H9 (cell line): ENCODE measurements around the gene FBN1. TPM values are rescaled to one million over a fixed set of nuclear protein-coding genes. Genes with fewer than 3 reads are reported as not detected.

ENCODE experiments used
- DNase-seq: peaks from one replicate; pipeline ENCODE4 v3.0.0-alpha.2; 2017
- H2AFZ ChIP-seq: one replicate; pipeline ENCODE4 v1.6.1; 2013; ENCODE audit warnings: mild to moderate bottlenecking, low read length, control low read depth, moderate library complexity
- H2AK5ac ChIP-seq: 2 replicates; pipeline ENCODE4 v1.6.1; 2013; ENCODE audit warnings: low read length, control low read depth, mixed read lengths; ENCODE audit not compliant: insufficient read length
- H2BK120ac ChIP-seq: one replicate; pipeline ENCODE4 v1.6.1; 2013; ENCODE audit warnings: low read depth, mild to moderate bottlenecking, low read length, control low read depth, inconsistent platforms; ENCODE audit not compliant: poor library complexity, severe bottlenecking
- H2BK12ac ChIP-seq: 2 replicates; pipeline ENCODE4 v1.6.1; 2013; ENCODE audit warnings: low read length, control low read depth, mixed read lengths, low read depth; ENCODE audit not compliant: insufficient read length
- H2BK15ac ChIP-seq: 2 replicates; pipeline ENCODE4 v1.6.1; 2013; ENCODE audit warnings: low read depth, low read length, control low read depth
- H2BK20ac ChIP-seq: one replicate; pipeline ENCODE4 v1.6.1; 2013; ENCODE audit warnings: low read depth, mild to moderate bottlenecking, low read length, control low read depth, inconsistent platforms; ENCODE audit not compliant: poor library complexity, severe bottlenecking
- H2BK5ac ChIP-seq: 2 replicates; pipeline ENCODE4 v1.6.1; 2013; ENCODE audit warnings: low read length, control low read depth, mixed read lengths; ENCODE audit not compliant: insufficient read length
- H3K14ac ChIP-seq: 2 replicates; pipeline ENCODE4 v1.6.1; 2013; ENCODE audit warnings: low read length, control low read depth; ENCODE audit not compliant: insufficient read depth
- H3K18ac ChIP-seq: 2 replicates; pipeline ENCODE4 v1.6.1; 2013; ENCODE audit warnings: low read depth, mild to moderate bottlenecking, mixed read lengths, low read length, control low read depth; ENCODE audit not compliant: insufficient read length
- H3K23ac ChIP-seq: 2 replicates; pipeline ENCODE4 v1.6.1; 2013; ENCODE audit warnings: low read length, control low read depth, mixed read lengths, low read depth; ENCODE audit not compliant: insufficient read length
- H3K23me2 ChIP-seq: 2 replicates; pipeline ENCODE4 v1.6.1; 2013; ENCODE audit warnings: low read depth, mild to moderate bottlenecking, mixed read lengths, low read length, control low read depth; ENCODE audit not compliant: insufficient read length, poor library complexity, severe bottlenecking
- H3K27ac ChIP-seq: 2 replicates; pipeline ENCODE4 v1.5.1; 2013; ENCODE audit warnings: low read length, control low read depth, mixed read lengths, low read depth; ENCODE audit not compliant: insufficient read length
- H3K27me3 ChIP-seq: 2 replicates; pipeline ENCODE4 v1.6.1; 2013; ENCODE audit warnings: low read length, control low read depth, inconsistent platforms; ENCODE audit not compliant: insufficient read depth
- H3K4ac ChIP-seq: 2 replicates; pipeline ENCODE4 v1.6.1; 2013; ENCODE audit warnings: low read depth, mild to moderate bottlenecking, control low read depth, inconsistent platforms, low read length, moderate library complexity
- H3K4me1 ChIP-seq: 2 replicates; pipeline ENCODE4 v1.6.1; 2013; ENCODE audit warnings: low read length, control low read depth, inconsistent platforms; ENCODE audit not compliant: insufficient read depth
- H3K4me2 ChIP-seq: 2 replicates; pipeline ENCODE4 v1.6.1; 2013; ENCODE audit warnings: low read length, control low read depth, mixed read lengths; ENCODE audit not compliant: insufficient read length, insufficient read depth
- H3K56ac ChIP-seq: 2 replicates; pipeline ENCODE4 v1.6.1; 2013; ENCODE audit warnings: low read depth, mild to moderate bottlenecking, mixed read lengths, low read length, control low read depth; ENCODE audit not compliant: insufficient read length
- H3K79me1 ChIP-seq: 2 replicates; pipeline ENCODE4 v1.6.1; 2013; ENCODE audit warnings: low read depth, mild to moderate bottlenecking, moderate library complexity, low read length, control low read depth, inconsistent platforms; ENCODE audit not compliant: insufficient read depth, poor library complexity, severe bottlenecking
- H3K79me2 ChIP-seq: 2 replicates; pipeline ENCODE4 v1.6.1; 2013; ENCODE audit warnings: low read length, control low read depth, inconsistent platforms; ENCODE audit not compliant: insufficient read depth
- H3K9ac ChIP-seq: 2 replicates; pipeline ENCODE4 v1.6.1; 2013; ENCODE audit warnings: low read length, control low read depth, mixed read lengths; ENCODE audit not compliant: insufficient read length; ENCODE audit errors: extremely low read depth
- H3K9me3 ChIP-seq: one replicate; pipeline ENCODE4 v1.6.1; 2013; ENCODE audit warnings: low read depth, low read length, inconsistent platforms; ENCODE audit not compliant: control insufficient read depth
- H3T11ph ChIP-seq: one replicate; pipeline ENCODE4 v1.6.1; 2013; ENCODE audit warnings: mild to moderate bottlenecking, low read length, control low read depth, inconsistent platforms
- H4K20me1 ChIP-seq: one replicate; pipeline ENCODE4 v1.6.1; 2013; ENCODE audit not compliant: control insufficient read depth, insufficient read length, insufficient read depth
- H4K5ac ChIP-seq: 2 replicates; pipeline ENCODE4 v1.6.1; 2013; ENCODE audit warnings: low read depth, mild to moderate bottlenecking, mixed read lengths, low read length, control low read depth; ENCODE audit not compliant: insufficient read length
- H4K8ac ChIP-seq: replicated peaks from 2 replicates; pipeline ENCODE4 v1.6.1; 2013; ENCODE audit warnings: low read length, control low read depth, mixed read lengths, low read depth; ENCODE audit not compliant: insufficient read length
- H4K91ac ChIP-seq: 2 replicates; pipeline ENCODE4 v1.6.1; 2013; ENCODE audit warnings: low read depth, mild to moderate bottlenecking, moderate library complexity, mixed read lengths, low read length, control low read depth; ENCODE audit not compliant: insufficient read length
- H3K27ac Mint-ChIP-seq, 3 experiments: 2 replicates in 2 of 3; 3 replicates in 1 of 3; pipeline ENCODE4 v1.8.0; 2020 to 2021; ENCODE audit warnings: mixed read lengths in 3 of 3, mild to moderate bottlenecking in 1 of 3, moderate library complexity in 1 of 3
- H3K27me3 Mint-ChIP-seq: 2 replicates; pipeline ENCODE4 v1.8.0; 2021; ENCODE audit warnings: low read depth, mild to moderate bottlenecking, moderate library complexity, mixed read lengths
- H3K36me3 Mint-ChIP-seq, 3 experiments: 2 replicates in 2 of 3; 3 replicates in 1 of 3; pipeline ENCODE4 v1.8.0; 2020 to 2021; ENCODE audit warnings: low read depth in 3 of 3, mixed read lengths in 3 of 3; ENCODE audit not compliant: insufficient read depth in 1 of 3
- H3K4me1 Mint-ChIP-seq, 2 experiments: 2 replicates each; pipeline ENCODE4 v1.8.0; 2020; ENCODE audit warnings: mixed read lengths in 2 of 2
- H3K4me3 Mint-ChIP-seq, 2 experiments: 2 replicates in 1 of 2; 3 replicates in 1 of 2; pipeline ENCODE4 v1.8.0; 2020 to 2021; ENCODE audit warnings: mild to moderate bottlenecking in 2 of 2, mixed read lengths in 2 of 2, moderate library complexity in 1 of 2
- H3K9me3 Mint-ChIP-seq, 2 experiments: 2 replicates in 1 of 2; 3 replicates in 1 of 2; pipeline ENCODE4 v1.8.0; 2020; ENCODE audit warnings: mild to moderate bottlenecking in 2 of 2, mixed read lengths in 2 of 2, moderate library complexity in 1 of 2
- CTCF ChIP-seq: fragments of 200-600 bp; sonication (generic); conservative IDR thresholded peaks from 3 replicates; pipeline ENCODE4 v1.8.0; 2021; ENCODE audit warnings: antibody characterized with exemption, mild to moderate bottlenecking
- WGBS: extraction: QIAGEN DNeasy Blood & Tissue Kit; methylation state at CpG from one replicate; pipeline ENCODE4 v1.1.7; 2013; ENCODE audit warnings: missing lambda C conversion rate, low lambda C conversion rate, mixed read lengths; ENCODE audit not compliant: insufficient read length; ENCODE audit errors: extremely low coverage; 5-methylcytosine and 5-hydroxymethylcytosine counted together
- total RNA-seq: library from RNA; stranded (reverse); gene quantifications from 2 replicates; pipeline ENCODE4 v1.2.1, GENCODE V29; 2021

Gene FBN1
- total RNA-seq, 1 experiment from 2014 or later: 3.6 TPM

GRCh38 chr15:48360841-48361240 is 284.7 kb downstream of the FBN1 start:
- Mint-ChIP-seq H3K36me3 (peaks cover 0 to 5% (median 0%) of the 10 kb centered on the region in 3 experiments; a peak in 1 of 7 replicates), H3K4me3 (no peak overlapping the region), H3K9me3 (peaks cover 6% of the 10 kb centered on the region in 2 experiments; a peak in 4 of 5 replicates), H3K27me3 (no peaks in the 10 kb centered on the region), H3K4me1 (peaks cover 9% of the 10 kb centered on the region in 2 experiments), H3K27ac (no peak overlapping the region)
- no peak overlapping the region for H3K56ac ChIP-seq
- no peaks in the 10 kb centered on the region for H3K4me1 ChIP-seq
- H2BK20ac ChIP-seq: no peak overlapping the region
- H3K9me3 ChIP-seq: no peaks in the 10 kb centered on the region
- no peaks in the 10 kb centered on the region for H3K27me3 ChIP-seq
- no peak overlapping the region for H2BK5ac ChIP-seq
- H3K14ac ChIP-seq: no peak overlapping the region
- no peak overlapping the region for H3T11ph ChIP-seq
- no CpG with 5 or more reads among the region's 2 CpGs for WGBS
- H2BK12ac ChIP-seq: no peak overlapping the region
- DNase-seq: no peak
- H3K9ac ChIP-seq: no peak overlapping the region
- H3K18ac ChIP-seq: no peak overlapping the region
- no peaks in the 10 kb centered on the region for H3K79me2 ChIP-seq
- H4K20me1 ChIP-seq: no peaks in the 10 kb centered on the region
- H3K27ac ChIP-seq: no peak overlapping the region
- H3K23ac ChIP-seq: no peak overlapping the region
- no peak overlapping the region for H4K5ac ChIP-seq
- no peak overlapping the region for H2BK15ac ChIP-seq
- H4K8ac ChIP-seq: no peak overlapping the region
- H3K79me1 ChIP-seq: no peaks in the 10 kb centered on the region
- no peak overlapping the region for H2AK5ac ChIP-seq
- no peak overlapping the region for H4K91ac ChIP-seq
- no peaks in the 10 kb centered on the region for H3K23me2 ChIP-seq
- no peak overlapping the region for H2BK120ac ChIP-seq
- no peak for TF ChIP-seq CTCF
- H3K4me2 ChIP-seq: no peak overlapping the region
- H3K4ac ChIP-seq: no peak overlapping the region
- no peak overlapping the region for H2AFZ ChIP-seq

Other genes starting within 250 kb of the FBN1 start
- 10.9 TPM in 2 replicates for gene CEP152, start 165.4 kb upstream of the FBN1 start, total RNA-seq
- 112 and 113 TPM in 2 replicates for gene EID1, start 232.4 kb upstream of the FBN1 start, total RNA-seq